GM19395 (cell line): Measurements from ENCODE around the gene STING1.
"Not testable (repeated sequence)": the region's sequence is repeated elsewhere in the genome, so short reads cannot be mapped to it uniquely, and the experiment has no call there.

Experiments
- ATAC-seq: cut with Tn5 transposase; IDR thresholded peaks from one replicate; pipeline ENCODE4 v1.9.1; 2021; ENCODE audit warnings: mild to moderate bottlenecking, moderate library complexity; ENCODE audit not compliant: unreplicated experiment

The STING1 gene

DNA sequence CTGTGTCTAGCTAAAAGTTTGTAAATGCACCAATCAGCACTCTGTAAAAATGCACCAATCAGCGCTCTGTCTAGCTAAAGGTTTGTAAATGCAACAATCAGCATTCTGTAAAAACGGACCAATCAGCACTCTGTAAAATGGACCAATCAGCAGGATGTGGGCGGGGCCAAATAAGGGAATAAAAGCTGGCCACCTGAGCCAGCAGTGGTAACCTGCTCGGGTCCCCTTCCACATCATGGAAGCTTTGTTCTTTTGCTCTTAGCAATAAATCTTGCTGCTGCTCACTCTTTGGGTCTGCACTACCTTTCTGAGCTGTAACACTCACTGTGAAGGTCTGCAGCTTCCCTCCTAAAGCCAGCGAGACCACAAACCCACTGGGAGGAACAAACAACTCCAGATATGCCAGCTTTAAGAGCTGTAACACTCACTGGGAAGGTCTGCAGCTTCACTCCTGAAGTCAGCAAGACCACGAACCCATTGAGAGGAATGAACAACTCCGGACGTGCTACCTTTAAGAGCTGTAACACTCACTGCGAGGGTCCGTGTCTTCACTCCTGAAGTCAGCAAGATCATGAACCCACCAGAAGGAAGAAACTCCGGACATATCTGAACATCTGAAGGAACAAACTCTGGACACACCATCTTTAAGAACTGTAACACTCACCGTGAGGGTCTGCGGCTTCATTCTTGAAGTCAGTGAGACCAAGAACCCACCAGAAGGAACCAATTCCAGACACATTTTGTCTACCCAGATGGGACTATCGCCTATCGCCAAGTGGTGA, 20.7 kb upstream of the STING1 start:
- not testable (repeated sequence) for ATAC-seq

DNA sequence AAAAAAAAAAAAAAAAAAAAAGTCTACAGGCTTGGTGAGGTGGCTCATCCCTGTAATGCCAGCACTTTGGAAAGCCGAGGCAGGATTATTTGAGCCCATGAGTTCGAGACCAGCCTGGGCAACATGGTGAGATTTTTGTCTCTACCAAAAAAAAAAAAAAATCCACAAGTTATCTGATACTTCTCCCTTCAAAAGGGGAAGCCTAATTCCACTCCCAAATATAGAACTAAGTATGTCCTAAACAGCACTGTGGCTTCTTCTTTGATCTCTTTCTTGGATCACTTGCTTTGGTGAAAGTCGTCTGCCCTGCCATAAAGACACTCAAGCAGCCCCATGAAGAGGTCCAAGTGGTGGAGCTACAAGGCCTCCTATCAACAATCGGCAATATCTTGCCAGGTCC, 18.8 kb upstream of the STING1 start:
- ATAC-seq, result no peak

DNA sequence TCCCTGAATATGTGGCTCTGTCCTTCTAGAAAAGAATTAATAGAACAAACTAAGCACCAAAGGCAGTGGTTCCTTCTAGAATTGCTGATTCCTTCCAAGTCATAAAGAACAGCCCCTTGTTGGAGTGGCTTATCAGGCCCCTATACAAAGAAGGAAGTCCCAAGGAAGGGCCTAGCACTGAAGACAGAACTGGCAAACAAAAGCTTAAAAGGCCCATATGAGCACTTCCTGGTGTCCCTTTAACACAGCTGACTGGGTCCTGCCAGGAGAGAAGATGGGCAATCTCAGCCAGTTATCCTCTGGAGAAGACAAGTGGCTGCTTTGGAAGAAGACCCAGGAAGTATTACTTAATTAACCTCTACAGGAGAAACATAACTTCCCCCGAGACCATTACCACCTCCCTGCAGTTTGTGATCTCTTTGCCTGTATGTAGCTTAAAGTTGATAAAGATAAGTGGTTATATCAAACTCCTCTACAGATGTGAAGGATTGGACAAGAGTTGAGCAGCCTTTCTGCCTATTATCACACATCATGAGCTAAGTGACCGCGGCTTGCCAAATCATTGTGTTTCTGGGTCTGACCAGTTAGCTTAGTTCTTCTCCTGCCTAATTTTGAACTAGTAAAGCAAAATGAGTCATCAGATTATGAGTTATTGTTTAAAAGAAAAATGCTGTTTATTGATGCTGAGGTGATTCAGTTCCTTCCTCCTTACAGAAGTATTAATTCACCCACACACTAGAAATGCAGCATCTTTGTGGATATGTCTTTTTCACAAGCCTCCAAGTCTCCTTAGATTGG, 13.3 kb upstream of the STING1 start:
- no peak for ATAC-seq

DNA sequence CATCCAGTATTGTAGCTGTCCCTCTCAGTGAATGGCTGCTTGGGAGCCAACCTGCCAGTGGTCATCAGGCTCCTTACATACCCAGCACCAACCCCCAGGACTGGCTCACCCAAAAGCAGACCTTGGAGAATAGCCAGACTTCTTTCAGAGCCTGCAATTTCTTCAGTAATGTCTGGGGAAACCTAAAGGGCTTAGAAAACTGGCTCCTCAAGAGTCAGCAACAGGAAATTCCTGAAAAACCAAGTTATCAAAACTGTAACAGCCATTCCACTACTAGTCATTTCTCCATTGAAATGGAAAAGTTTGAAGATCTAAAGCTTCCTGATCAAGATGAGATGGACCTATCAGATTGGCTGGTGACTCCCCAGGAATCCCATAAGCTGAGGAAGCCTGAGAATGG, 12.3 kb upstream of the STING1 start:
- no peak for ATAC-seq

DNA sequence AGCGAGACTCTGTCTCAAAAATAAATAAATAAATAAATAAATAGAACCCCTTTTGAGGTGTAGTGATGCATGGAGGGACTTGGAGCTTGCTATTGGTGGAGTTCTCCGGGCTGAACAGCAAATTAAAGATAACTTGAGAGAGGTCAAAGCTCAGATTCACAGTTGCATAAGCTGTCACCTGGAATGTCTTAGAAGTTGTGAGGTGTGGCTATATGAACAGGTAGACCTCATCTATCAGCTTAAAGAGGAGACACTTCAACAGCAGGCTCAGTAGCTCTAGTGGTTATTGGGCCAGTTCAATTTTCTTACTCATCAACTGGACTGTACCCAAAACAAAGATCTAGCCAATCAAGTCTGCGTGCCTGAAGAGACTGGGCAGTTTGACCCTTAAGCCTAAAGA, 11.7 kb upstream of the STING1 start:
- ATAC-seq, result no peak

DNA sequence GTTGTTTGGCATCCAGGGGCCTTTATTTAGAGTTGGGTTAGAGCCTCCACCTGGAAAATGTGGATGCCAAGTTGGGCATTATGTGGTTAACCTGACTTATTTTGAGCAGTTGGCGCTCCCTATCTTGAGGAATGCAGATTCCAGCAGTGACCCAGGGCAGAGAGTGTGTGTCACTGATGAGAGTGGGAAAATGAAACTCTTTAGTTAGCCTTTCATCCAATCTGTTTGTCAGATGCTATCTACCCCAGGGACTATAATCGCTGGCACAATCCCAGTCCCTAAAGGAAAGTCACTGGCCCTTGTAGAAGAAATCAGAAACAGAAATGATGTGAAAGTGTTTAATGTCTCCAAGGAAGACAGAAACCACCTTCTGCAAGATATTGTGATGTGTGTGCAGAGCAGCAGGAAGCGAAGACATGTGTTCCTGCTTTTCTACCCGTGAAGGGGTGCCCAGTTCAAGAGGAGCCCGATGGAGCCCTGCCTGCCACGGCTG, 10.2 kb upstream of the STING1 start:
- ATAC-seq, result no peak

DNA sequence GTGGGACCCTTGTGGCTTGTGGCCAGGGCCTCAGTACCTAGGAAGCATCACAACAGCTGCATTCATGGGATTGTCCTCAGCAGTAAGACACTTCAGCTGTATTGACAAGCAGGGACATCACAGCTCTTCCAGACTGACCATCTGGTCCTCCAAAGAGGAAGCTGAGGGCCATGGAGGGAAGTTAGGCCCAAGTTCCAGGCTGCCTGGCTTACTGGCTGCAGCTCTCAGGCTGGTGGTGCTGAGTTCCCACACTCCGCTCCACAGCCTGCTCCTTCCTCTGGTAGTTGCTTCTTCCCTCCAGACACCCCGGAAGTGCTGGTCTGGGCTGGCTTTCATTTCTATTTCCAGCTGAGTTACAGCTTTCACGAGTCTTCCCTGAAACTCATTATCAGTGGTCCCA, 5.7 kb upstream of the STING1 start:
- ATAC-seq, result no peak

DNA sequence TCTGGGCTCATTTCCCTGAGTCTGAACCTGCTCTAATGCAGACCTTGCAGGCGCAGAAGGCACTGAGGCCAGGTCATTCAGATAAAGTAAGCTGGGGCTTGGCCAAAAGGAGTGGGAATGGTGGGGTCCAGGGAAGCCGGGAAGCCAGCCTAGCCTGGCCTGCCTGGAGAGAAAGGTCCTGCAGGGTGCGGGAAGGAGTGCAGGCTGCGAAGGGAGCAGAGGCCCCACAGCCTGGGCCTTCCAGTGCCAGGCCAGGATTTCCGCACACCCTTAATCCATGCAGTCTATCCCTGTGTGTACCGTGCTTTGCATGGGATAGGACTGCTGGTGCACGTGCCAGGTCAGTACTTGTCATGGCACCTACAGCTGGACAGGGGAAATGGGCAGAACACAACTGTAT, 3.6 kb upstream of the STING1 start:
- no peak for ATAC-seq

DNA sequence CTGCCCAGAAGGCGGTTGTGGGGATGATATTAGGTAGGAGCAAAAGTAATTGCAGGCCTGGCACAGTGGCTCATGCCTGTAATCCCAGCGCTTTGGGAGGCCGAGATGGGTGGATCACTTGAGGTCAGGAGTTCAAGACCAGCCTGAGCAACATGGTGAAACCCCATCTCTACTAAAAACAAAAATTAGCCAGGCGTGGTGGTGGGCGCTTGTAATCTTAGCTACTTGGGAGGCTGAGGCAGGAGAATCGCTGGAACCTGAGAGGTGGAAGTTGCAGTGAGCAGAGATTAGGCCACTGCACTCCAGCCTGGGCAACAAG, 291 bp upstream of the STING1 start:
- not testable (repeated sequence) for ATAC-seq

DNA sequence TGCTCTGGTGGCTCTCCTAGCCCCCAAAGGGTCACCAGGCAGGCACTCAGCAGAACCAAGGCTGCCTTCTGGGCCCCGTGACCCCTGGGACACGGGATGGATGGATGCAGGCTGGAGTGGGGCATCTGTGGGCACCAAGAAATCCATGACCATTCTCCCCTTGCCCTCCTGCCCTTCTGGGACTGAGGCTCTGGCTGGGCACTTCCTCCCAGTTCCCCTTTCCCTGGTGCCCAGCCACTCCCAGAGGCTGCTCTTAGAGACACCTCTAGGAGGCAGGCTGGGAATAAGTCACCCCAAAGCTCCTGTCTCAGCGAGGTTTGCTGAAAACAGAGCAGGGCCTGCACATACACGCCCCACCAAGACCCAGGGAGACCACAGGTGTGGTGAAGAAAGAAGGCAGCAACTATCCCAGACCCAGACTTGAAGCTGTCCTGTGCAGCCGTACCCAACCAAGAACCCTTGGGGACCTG, 943 bp downstream of the STING1 start:
- peak; percentile 30 for ATAC-seq

DNA sequence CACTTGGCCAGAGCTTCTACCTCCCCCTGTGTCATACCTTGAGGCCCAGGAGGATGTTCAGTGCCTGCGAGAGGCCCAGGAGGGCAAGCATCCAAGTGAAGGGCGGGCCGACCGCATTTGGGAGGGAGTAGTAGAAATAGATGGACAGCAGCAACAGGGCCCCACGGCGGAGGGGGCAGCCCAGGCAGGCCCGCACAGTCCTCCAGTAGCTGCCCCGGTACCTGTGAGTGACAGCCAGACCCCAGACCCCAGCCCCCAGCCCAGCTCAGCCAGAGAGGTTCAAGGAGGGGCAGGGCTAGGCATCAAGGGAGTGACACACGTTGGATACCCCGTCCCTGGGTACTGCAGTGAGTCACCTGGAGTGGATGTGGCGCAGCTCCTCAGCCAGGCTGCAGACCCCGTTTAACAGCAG, 1.4 kb downstream of the STING1 start:
- peak; percentile 16 for ATAC-seq

DNA sequence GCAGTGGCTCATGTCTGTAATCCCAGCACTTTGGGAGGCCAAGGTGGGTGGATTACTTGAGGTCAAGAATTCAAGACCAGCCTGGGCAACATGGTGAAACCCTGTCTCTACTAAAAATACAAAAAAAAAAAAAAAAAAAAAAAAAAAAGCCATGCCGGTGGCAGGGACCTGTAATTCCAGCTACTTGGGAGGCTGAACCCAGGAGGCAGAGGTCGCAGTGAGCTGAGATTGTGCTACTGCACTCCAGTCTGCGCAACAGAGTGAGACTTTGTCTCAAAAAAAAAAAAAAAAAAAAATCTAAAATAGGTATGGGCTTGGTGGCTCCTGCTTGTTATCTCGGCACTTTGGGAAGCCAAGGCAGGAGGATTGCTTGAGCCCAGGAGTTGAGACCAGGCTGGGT, 2.8 kb downstream of the STING1 start:
- ATAC-seq, result not testable (repeated sequence)

DNA sequence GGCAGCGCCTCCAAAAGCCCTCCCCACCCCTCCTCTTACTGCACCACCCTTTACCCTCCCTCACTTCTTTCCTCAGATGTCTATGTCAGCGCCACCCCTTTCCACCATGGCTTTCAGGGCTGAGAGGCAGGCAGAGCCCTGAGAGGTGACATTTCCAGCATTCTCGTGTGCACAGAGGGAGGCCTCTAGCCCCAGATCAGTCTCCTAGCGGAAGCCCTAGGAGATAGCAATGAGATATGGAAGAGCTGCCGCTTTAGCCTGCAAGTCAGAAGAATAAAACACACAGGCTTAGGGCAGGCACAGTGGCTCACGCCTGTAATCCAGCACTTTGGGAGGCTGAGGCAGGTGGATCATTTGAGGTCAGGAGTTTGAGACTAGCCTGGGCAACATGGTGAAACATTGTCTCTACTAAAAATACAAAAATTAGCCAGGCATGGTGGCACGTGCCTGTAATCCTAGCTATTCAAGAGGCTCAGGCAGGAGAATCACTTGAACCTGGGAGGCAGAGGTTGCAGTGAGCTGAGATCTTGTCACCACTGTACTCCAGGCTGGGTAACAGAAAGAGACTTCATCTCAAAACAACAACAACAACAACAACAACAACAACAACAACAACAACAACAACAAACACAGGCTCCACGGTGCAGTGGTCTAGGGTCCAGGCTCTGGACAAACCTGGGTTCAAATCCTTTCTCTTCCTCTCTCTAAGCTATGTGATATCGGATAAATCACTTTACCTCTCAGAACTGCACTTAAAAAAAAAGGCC, 3.7 kb downstream of the STING1 start:
- not testable (repeated sequence) for ATAC-seq

DNA sequence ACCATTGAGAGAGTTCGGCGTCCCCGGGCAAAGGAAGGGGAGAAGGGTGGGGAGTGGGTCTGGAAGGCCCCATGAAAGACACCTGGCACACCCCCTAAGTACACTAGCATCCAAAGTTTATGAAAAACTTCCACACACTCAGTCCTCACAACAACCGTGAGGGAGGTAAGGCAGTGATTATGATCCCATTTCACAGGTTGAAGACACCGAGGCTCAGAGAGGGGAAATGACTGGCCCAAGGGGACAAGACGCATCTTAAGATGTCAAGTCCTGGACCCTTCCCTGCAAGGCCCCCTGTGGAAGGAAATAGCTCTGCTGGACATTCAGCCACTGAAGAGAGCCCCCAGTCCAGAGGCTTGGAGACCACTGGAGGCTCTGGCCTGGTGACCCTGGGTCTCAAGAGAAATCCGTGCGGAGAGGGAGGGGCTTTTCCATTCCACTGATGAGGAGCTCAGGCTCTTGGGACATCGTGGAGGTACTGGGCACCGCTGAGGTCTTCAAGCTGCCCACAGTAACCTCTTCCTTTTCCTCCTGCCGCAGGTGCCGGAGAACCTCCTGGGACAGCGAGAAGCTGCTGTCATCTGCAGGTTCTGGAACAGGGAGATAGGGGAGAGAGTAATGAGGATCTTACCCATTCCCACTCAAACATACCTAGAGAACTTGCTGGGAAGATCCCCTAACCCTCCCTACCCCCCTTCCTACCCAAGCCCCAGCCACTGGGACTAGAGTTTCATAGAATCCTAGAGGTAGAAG, 6.5 kb downstream of the STING1 start:
- ATAC-seq, result no peak

DNA sequence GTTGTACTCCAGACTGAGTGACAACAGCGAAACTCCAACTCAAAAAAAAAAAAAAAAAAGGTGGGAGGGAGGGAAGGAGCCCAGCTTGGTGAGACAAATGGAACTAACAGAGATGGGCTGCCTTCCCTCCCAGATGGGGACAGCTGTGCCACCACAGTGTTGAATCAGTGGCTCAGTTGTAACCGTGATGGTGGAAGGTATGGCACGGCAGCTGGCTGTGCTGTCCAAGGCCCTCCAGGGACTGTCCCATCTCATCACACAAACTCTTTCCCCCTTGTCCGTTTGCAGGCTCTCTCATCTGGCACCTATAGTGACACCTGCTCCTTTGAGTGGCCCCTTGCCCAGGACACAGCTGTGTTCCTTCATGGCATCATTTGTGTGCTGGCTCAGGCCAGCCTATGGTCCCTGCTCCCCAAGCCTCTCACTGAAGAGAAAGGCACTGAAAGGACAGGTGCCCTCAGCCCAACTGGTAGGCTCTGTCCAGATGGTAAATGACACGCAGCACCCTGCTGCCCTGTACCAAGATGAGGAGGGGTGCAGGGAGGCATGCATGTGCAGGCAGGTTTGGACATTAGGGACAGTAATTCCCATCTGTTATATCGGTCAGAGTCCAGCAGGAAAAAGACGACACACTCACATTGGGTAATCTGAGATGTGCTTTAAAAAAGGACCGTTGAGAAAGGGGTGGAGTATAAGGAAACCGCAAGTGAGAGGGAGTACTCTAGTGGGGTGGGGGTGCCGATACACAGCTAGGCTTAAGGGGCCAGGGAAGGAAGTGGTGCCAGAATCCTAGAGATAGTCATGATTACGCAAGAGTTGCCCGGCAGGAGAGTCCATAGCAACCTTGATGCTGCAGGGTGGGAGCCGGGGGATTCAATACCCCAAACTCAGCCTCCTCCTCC, 7.4 kb downstream of the STING1 start:
- ATAC-seq, result no peak

DNA sequence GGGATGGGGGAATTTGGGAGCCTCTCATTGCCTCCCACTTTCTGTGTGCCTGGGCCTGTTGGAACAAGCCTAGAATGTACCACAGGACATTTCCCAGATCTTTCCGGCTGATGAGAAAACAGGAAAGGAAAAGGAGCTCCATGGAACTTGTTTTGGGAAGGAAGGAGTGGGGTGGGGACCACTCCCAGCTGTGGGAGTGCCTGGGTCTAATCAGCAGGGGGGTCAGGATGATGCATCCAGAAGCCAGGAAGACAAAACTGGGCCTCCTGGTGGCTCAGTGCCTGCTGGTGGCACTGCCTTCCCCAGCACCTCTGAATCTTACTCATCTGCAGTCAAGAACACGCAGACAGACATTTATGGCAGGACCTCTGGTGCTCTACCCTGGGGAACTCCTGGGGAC, 9.0 kb downstream of the STING1 start:
- ATAC-seq, result no peak

DNA sequence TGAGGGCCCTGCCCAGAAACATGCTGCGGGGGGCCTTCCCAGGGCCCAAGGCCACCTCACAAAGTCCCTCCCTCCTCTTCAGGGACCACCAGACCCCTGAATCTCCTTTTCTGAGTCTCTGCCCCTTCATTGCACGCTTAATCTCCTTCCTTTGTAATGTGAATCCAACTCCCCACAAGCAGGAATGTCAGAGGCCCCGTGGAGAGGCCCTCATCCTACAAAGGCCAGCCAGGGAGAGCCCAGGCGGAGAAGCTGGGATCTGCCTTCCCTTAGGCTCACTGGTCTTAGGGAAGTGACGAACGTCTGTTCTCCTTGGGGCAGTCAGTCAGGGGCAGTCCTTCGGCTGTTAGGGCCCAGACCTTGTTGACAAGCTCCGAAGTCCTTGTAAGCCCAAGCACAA, 9.5 kb downstream of the STING1 start:
- ATAC-seq, result no peak

DNA sequence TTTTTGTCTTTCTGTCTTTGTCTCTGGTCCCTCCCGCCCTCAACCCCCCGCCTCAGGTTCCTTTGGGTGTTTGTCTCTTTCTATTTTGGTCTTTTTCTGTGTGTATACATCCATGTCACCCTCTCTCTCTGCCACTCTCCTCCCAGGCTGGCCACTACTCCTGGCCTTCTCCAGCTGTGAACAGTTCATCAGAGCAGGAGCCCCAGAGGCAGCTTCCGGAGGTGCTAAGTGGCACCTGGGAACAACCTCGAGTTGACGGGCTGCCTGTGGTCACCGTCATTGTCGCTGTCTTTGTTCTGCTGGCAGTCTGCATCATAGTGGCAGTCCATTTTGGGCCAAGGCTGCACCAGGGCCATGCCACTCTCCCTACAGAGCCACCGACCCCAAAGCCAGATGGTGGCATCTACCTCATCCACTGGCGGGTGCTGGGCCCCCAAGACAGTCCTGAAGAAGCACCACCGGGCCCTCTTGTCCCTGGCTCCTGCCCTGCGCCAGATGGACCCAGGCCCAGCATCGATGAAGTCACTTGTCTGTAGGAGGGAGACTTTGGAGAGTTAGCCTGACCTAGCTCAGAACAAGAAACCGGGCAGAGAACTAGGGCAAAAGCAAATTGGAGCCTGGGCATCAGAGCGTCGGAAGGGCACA, 10.1 kb downstream of the STING1 start:
- no peak for ATAC-seq

DNA sequence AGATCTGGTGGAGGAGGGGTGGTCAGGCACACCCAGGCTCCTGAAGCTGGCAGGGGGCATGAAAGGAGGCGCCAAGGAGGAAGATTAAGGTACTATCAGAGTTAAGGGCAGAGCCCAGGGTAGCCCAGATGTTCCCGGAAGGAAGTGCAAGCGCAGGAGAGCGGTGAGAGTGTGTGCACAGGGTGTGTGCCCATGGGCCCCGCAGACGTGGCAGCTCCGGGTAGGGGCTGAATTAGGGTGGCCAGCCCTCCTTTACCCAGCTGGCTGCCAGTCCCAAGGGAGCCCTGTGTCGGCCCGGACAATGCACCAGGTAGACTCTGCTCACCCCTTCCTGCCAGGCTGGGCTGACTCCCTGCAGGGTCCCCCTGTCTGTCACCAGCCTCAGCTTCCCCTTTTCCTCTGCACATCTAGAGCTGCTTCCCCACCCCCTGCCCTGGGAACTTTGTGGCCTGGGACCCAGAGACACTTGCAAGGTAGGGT, 11.7 kb downstream of the STING1 start, which contains the start of gene SMIM33:
SMIM33 (plus strand) TSS at position 184 of the 480 bp plus-strand sequence; CDS start at position 302, 118 bp downstream.
- no peak for ATAC-seq
